ENCODE results near the gene SPECC1. TPM values are rescaled to one million over a fixed set of nuclear protein-coding genes. Genes with fewer than 3 reads are reported as not detected.

The SPECC1 gene
- polyA plus RNA-seq, 3 donors, result 36.0 to 58.4 (median 50.5) TPM

- Histone ChIP-seq H3K4me3 (replicated peaks in 1 of 3; ENCODE audit: low read depth in 2 of 3, low read length in 3 of 3) (no peak overlapping the region), H3K9ac (ENCODE audit: insufficient read depth, low read length, poor library complexity, severe bottlenecking) (no peak overlapping the region), H3K27me3 (ENCODE audit: control insufficient read depth in 2 of 2, insufficient read depth in 2 of 2, low read length in 2 of 2) (no peaks in the 10 kb centered on the region), H3K4me1 (ENCODE audit: control insufficient read depth in 1 of 2, insufficient read depth in 2 of 2, low read length in 2 of 2) (peaks cover 13 to 15% of the 10 kb centered on the region in 2 donors), H3K79me2 (ENCODE audit: insufficient read depth, low read length) (peaks cover 73% of the 10 kb centered on the region), H3K4me2 (replicated peaks; ENCODE audit: extremely low read depth, low read length, poor library complexity, severe bottlenecking) (no peak overlapping the region), H3K36me3 (replicated peaks in 1 of 2; ENCODE audit: control insufficient read depth in 1 of 2, insufficient read depth in 2 of 2, low read length in 2 of 2) (peaks cover 45 to 68% of the 10 kb centered on the region in 2 donors), H4K20me1 (ENCODE audit: insufficient read depth, low read length) (peaks cover 67% of the 10 kb centered on the region), H2AFZ (ENCODE audit: insufficient read depth, low read depth, low read length, poor library complexity, severe bottlenecking) (no peak overlapping the region), H3K9me3 (replicated peaks in 1 of 2; ENCODE audit: control insufficient read depth in 1 of 2, insufficient read depth in 1 of 2, low read length in 2 of 2) (no peaks in the 10 kb centered on the region), H3K27ac (ENCODE audit: low read depth in 1 of 2, low read length in 2 of 2) (peak overlapping the region in 1 of 2 donors; percentile 43)
- 100% methylated on average over 2 of the region's 4 CpGs for WGBS (ENCODE audit: insufficient coverage)
- H3K27me3 Mint-ChIP-seq (ENCODE audit: low read depth in 3 of 3), result no peaks in the 10 kb centered on the region
- no peaks in the 10 kb centered on the region for H3K9me3 Mint-ChIP-seq
- H3K4me1 Mint-ChIP-seq, result peaks cover 16% of the 10 kb centered on the region
- intact Hi-C loops (cut with micrococcal nuclease), result no loop called here
- H3K27ac Mint-ChIP-seq, result peak overlapping the region in 1 of 7 donors; percentile 5
- TF ChIP-seq CTCF (IDR thresholded peaks at IDR 0.05), result no peak
- no peak for DNase-seq
- peaks cover 47 to 66% of the 10 kb centered on the region in 2 donors for H3K36me3 Mint-ChIP-seq
- no peak overlapping the region for H3K4me3 Mint-ChIP-seq
Observed at GRCh38 chr17:20123209-20123608, 114.0 kb downstream of the SPECC1 start.

- H3K4me1 ChIP-seq (ENCODE audit: control insufficient read depth in 1 of 2, insufficient read depth in 2 of 2, low read length in 2 of 2), result peaks cover 13 to 15% of the 10 kb centered on the region in 2 donors
- H3K79me2 ChIP-seq (ENCODE audit: insufficient read depth, low read length), result peaks cover 60% of the 10 kb centered on the region
- peaks cover 57 to 79% of the 10 kb centered on the region in 2 donors for H3K36me3 ChIP-seq (replicated peaks in 1 of 2; ENCODE audit: control insufficient read depth in 1 of 2, insufficient read depth in 2 of 2, low read length in 2 of 2)
- H3K4me3 ChIP-seq (replicated peaks in 1 of 3; ENCODE audit: low read depth in 2 of 3, low read length in 3 of 3), result no peak overlapping the region
- no peak overlapping the region for H2AFZ ChIP-seq (ENCODE audit: insufficient read depth, low read depth, low read length, poor library complexity, severe bottlenecking)
- no peak for DNase-seq
- H3K9ac ChIP-seq (ENCODE audit: insufficient read depth, low read length, poor library complexity, severe bottlenecking), result no peak overlapping the region
- H3K9me3 Mint-ChIP-seq, result peaks cover 1 to 10% (median 4%) of the 10 kb centered on the region in 7 donors
- intact Hi-C loops (cut with micrococcal nuclease), result no loop called here
- H3K27ac ChIP-seq (ENCODE audit: low read depth in 1 of 2, low read length in 2 of 2), result peak overlapping the region in 1 of 2 donors; percentile 3
- H3K4me2 ChIP-seq (replicated peaks; ENCODE audit: extremely low read depth, low read length, poor library complexity, severe bottlenecking), result no peak overlapping the region
- H3K27me3 Mint-ChIP-seq (ENCODE audit: low read depth in 3 of 3), result peaks cover 0 to 1% (median 0%) of the 10 kb centered on the region in 3 donors
- no peak overlapping the region for H3K4me3 Mint-ChIP-seq
- TF ChIP-seq CTCF (IDR thresholded peaks at IDR 0.05), result no peak
- peaks cover 52% of the 10 kb centered on the region for H4K20me1 ChIP-seq (ENCODE audit: insufficient read depth, low read length)
- H3K27me3 ChIP-seq (ENCODE audit: control insufficient read depth in 2 of 2, insufficient read depth in 2 of 2, low read length in 2 of 2), result no peaks in the 10 kb centered on the region
- H3K27ac Mint-ChIP-seq, result peak overlapping the region in 2 of 7 donors; percentile 47 to 68
- H3K4me1 Mint-ChIP-seq, result peaks cover 16% of the 10 kb centered on the region
- 75% methylated on average over 3 of the region's 6 CpGs for WGBS (ENCODE audit: insufficient coverage)
- H3K9me3 ChIP-seq (replicated peaks in 1 of 2; ENCODE audit: control insufficient read depth in 1 of 2, insufficient read depth in 1 of 2, low read length in 2 of 2), result peaks cover 0 to 4% of the 10 kb centered on the region in 2 donors
- peaks cover 60 to 84% of the 10 kb centered on the region in 2 donors for H3K36me3 Mint-ChIP-seq
Observed at GRCh38 chr17:20125724-20126123, 116.6 kb downstream of the SPECC1 start.
